8988T (cell line): ENCODE measurements around the gene ARID3A.

Experiments used
- DNase-seq: peaks from one replicate; pipeline ENCODE4 v3.0.0; 2011

ARID3A gene

DNA sequence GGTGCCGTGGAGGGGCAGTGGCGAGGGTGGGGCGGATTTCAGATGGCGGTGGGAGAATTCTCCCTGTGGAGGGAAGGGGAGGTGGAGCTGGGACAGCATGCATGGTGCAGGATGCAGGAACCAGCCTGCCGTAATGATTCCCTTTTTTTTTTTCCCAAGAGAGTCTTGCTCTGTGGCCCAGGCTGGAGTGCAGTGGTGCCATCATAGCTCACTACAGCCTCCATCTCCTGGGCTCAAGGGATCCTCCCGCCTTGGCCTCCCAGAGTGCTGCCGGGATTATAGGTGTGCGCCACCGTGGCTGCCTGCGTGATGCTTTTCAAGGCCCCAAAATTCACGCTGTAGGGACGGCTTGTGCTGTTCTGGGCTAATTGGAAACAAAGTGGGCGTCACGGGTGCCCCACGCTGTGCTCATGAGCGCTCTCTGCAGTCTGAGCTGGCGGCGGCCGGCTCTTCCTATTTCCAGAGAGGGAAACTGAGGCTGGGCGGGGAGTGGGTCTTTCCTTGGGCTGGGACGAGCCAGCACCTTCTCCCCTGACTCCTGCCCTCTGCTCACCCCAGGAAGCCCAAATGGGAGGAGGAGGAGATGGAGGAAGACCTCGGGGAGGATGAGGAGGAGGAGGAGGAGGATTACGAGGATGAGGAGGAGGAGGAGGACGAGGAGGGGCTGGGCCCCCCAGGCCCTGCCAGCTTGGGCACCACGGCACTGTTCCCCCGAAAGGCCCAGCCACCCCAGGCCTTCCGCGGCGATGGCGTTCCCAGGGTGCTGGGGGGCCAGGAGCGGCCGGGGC, 6.2 kb downstream of the ARID3A start:
- peak; percentile 31 for DNase-seq

- DNase-seq, result peak; percentile 89
These were observed 7.1 kb downstream of the ARID3A start for GRCh38 chr19:932648-933552.

DNA sequence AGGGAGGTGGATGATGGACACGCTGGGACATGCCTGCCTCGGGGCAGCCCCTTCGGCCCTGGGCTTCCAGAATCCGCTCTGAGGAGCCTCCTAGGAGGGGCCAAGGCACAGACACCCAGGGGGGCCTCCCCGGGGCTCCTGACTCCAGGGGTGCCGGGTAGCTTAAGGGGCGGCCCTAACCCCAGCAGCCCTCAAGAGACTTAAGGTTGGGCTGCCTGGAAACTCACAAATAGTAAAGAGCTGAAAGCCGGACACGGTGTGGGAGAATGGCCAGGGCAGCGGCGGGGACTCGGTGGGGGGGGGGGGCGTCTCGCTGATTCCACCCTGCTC, 7.7 kb downstream of the ARID3A start:
- no peak for DNase-seq

DNA sequence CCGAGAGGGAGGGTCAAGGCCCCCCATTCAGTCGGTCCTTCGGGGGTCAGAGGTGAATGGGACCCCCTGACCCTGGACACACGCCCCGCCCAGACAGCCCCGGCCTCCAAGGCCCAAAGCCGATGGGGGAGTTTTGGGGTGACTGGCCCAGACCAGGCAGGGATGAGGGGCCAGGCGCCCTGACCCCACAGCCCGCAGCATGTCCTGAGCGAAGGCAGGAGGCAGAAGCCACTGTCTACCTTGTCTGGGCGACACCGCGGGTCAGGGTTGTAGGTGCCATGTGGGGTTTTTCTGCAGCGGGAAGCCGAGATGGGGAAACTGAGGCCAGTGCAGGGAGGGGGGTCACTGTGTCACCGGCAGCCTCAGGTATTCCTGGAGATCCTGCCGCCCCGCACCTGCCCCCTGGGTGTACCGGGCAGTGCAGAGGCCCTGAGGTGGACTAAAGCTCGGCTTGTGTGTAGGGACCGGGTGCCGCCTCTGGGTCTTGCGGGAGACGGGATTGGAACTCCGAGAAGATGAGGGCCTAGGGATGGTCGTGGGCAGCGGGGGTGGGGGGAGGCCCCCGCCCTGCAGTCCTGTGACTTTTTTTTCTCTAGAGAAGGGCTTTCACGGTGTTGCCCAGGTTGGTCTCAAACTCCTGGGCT, 8.5 kb downstream of the ARID3A start:
- peak; percentile 43 for DNase-seq

DNA sequence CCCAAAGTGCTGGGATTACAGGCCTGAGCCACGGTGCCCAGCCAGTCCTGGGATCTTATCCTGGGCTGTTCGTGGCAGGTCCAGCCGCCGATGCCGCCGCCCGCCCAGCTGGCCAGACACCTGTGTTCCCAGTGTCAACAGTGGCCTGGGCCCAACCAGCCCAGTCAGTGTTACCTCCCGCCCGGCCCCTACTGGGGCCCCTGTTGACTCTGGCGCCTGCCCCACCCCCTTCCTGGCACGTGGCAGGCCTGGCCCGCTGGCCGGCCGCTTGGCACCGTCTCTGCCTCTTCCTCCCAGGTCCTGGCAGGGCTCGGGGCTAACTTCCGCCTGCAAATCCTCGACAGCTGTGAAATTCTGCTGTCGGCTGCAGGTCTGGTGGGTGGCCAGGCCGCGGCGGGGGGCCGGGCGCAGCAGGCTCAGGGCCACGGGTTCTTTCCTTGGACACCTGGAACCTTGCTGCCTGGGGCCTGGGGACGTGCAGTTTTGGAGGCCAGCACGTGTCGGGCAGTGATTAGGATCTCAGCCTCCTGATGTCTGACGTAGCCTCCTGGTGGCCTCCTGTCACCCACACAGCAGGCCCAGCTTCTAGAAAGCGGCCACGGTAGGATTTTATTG, 9.1 kb downstream of the ARID3A start:
- no peak for DNase-seq

- DNase-seq, result no peak
These were observed 10.3 kb downstream of the ARID3A start for GRCh38 chr19:936175-936546.

- no peak for DNase-seq
These were observed 11.4 kb downstream of the ARID3A start for GRCh38 chr19:937259-937694.

DNA sequence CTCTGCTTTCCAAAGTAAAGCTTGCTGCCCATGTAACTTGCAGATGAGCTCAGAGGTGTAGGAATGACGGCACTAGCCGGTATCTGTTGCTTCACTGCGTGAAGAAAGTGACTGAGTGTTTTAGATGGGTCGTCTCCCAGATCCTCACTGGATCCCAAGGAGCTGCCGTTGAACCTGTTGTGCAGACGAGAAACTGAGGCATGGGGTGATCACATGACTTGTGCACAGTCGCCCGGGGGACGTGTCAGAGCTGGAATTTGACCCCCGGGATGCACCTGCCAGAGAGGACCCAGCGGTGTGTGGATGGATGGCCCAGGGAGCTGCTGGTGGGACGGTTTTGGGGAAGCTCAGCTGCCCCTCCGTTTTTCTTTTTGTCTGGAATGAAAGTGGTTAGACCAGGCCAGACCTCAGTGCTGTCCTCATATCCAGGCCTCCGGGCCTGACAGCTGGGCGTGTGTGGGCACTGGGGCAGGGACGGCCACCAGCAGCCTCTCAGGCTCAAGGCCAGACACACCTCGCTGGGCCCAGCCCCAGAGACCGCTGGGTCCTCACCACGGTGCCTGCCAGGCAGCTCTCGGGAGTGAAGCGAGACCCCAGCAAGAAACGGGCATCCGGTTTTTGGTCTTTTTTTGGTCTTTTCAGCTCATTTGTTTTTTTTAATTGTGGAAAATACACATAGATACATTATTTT, 12.5 kb downstream of the ARID3A start:
- DNase-seq, result no peak

DNA sequence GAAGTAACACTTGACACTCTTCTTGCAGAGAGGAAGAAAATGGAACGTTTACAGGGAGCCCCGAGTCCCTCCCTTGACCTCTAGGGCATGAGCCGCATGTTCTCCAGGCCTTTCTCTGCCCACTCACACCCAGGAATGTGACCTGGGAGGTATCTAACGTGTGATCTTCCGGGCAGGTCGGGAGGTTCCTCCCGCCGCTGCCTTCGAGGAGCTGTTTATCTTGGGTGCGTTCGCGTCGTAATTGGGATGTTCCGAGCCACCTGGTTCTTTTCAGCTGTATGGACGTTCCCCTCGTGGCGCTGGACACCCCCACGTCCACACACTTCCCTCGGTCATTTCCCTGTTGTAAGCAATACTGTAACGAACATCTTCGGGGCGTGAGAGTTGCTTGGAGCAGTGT, 13.6 kb downstream of the ARID3A start:
- no peak for DNase-seq

GRCh38 chr19:939922-940321, 14.1 kb downstream of the ARID3A start:
- no peak for DNase-seq

DNA sequence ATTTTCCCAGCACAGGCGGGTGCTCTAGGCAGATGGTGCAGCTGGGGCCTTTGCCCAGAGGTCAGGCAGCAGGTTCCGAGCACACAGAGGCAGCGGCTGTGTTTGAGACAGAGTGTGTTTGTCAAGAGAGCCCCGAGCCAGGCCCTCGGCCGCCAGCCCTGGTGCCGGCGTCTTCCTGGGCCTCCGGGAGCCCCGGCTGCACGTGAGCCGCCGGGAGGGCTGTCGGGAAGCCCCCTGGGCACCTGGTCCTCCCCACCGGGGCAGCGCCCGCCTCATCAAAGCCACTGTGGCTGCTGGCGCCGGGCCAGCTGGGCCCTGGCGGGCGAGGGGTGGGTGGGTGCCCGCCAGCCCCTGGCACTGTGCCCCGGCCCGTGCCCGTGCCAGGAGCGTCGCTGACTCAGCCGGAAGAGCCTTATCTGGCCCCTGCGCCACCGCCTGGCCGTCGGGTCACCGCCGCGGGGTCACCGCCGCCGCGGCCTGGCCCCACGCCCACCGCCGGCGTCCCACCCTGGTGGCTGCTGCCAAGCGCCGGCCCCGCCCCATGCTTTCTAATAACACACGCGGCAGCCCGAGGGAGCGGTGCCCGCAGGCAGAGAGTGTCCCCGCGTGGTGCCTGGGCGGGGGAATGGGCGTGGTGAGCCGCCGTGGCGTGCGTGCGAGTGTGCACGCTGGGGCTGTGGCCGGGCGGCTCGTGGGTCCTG, 14.9 kb downstream of the ARID3A start:
- no peak for DNase-seq

GRCh38 chr19:941292-942132, 15.7 kb downstream of the ARID3A start:
- DNase-seq, result no peak

- DNase-seq, result no peak
These were observed 16.4 kb downstream of the ARID3A start for GRCh38 chr19:942133-942645.

GRCh38 chr19:943551-944170, 17.8 kb downstream of the ARID3A start:
- no peak for DNase-seq

DNA sequence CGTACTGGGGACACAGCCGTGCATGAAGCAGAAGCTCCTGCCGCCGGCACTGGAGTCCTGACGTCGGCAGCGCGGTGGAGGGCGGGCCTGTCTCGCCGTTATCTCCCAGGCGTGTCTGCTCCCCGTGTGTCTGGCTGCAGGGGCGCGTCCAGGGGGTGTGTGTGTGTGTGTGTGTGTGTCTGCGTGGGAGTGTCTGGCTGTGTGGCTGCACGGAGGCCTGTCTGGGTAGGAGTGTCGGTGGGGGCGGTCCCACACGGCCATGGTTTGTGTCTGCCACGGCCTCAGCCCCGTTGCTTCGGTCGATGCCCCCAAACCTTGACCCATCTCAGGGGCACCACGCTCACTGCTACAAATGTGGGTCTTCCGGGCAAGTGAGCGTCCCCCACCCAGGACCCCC, 18.3 kb downstream of the ARID3A start:
- no peak for DNase-seq

DNA sequence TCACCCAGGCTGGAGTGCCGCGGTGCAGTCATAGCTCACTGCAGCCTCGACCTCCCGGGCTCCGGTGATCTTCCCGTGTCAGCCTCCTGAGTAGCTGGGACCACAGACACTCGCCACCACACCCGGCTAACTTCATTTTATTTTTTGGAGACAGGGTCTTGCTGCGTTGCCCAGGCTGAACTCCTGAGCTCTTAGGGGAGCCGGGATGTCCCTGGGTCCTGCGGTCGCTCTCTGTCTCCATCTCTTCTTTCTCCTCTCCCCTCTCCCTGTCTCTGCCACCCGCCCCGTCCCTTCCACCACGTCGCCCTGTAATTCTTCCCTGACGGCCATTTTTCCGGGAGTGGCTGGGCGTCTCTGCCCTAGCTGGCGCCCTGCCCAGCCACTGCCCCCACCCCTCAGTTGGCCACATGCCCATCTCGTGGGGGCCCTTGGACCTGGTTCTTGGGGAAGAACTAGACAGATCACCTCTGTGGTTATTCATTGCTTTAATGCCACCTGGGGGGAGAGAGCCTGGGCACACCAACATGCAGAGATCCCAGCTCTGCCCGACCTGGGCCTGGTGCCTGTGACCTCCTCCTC, 18.9 kb downstream of the ARID3A start:
- no peak for DNase-seq

DNA sequence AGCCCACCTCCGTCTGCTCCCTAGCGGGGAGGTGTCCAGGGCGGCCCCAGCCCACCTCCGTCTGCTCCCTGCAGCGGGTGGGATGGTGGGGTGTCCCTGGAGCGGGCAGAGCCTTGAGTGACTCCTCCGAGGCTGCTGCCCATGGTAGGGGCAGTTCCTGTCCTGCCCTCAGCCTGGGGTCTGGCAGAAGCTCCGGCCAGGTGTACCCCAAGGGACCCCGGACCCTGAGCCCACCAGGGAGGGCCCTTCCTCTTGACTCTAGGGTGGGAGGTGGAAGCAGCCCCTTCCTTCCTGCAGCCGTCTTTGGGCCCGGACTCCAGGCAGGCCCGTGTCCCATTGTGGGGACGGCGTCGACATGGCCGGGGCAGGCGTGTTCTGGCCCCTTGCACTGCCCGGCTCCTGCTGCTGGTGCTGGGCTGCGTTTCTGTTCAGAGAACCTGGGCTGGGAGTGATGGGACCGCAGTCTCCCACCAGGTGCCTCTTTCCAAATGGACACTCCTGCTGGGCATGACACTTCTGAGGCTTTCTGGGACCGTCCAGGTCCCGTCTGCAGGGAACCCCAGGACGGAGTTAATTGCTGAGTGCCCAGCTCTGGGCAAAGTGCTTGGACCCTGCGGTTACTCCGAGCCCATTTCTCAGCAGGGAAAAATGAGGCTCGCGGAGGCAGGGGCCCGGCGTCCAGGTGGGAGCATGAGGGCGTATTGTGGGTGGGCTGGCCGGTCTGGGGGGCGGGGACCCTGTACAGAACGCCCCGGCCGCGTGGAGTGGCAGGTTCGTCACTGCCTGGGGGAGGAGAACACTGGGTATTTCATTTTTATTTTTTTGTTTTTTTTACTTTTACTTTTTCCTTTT, 19.8 kb downstream of the ARID3A start:
- DNase-seq, result no peak

GRCh38 chr19:947090-947706, 21.4 kb downstream of the ARID3A start:
- no peak for DNase-seq
